Epidermal melanocyte (primary cell): Measurements from ENCODE around the gene OR4E1.
"Not testable (repeated sequence)": the region's sequence is repeated elsewhere in the genome, so short reads cannot be mapped to it uniquely, and the experiment has no call there.

ENCODE experiments used
- DNase-seq: peaks from one replicate; pipeline ENCODE4 v3.0.0; 2011; ENCODE audit warnings: low spot score; ENCODE audit not compliant: insufficient read length

OR4E1 gene

DNA sequence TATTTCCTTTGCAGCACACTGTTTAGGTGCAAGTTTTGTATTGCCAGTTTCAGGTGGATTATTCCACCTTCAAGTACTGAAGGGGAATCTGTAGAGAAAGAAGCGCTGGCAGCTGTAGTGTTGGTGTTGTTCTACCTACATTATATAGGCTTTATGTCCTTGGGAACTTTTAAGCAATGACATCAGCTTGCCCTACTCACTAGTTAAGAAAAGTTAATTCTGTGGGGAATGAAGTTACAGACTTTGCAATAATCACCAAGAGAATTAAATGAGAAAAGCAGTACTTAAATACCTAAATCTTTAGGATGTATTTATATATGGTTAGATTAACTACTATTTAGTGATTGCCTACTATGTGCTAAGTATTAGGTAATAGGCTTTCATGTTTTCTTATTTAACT, at the start of gene OR4E1:
Gene OR4E1 (minus strand): TSS at position 101 of the 400 bp plus-strand sequence. CDS start 2,883 bp downstream, outside the sequence.
- DNase-seq: no peak

DNA sequence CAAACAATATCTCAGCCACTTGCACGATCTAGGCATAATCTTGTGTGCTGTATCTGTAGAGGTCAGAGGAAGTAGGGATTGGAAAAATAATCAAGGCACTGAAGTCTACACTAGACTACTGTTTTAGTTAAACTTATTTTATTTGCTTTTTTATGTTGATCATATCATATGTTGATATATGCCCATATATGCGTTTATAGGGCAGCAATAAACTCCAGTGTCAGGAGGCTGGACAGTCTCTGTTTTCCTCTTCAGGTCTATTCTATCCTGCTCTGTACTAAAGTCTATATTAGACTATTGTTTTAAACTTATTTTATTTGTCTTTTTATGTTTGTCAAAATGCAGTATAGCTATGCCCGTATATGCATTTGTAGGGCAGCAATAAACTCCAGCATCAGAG, 47.9 kb upstream of the OR4E1 start:
- no peak for DNase-seq

- no peak for DNase-seq
These were observed 46.2 kb upstream of the OR4E1 start for GRCh38 chr14:21719841-21720240.

DNA sequence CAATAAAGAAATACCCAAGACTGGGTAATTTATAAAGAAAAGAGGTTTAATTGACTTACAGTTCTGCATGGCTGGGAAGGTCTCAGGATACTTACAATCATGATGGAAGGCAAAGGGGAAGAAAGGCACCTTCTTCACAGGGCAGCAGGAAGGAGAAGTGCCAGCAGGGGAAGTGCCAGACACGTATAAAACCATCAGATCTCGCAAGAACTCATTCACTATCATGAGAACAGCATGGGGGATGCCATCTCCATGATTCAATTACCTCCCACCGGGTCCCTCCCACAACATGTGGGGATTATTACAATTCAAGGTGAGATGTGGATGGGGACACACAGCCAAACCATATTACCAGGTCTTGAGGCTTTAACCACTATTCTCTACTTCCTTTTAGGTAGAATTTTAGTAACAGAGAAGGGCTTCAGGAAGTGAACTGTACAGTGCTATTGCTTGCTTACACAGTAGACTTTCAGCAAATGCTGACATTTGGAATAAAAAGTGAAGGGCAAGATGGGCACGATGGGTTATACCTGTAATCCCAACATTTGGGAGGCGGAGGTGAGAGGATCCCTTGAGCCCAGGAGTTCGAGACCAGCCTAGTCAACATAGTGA, 40.8 kb upstream of the OR4E1 start:
- no peak for DNase-seq

DNA sequence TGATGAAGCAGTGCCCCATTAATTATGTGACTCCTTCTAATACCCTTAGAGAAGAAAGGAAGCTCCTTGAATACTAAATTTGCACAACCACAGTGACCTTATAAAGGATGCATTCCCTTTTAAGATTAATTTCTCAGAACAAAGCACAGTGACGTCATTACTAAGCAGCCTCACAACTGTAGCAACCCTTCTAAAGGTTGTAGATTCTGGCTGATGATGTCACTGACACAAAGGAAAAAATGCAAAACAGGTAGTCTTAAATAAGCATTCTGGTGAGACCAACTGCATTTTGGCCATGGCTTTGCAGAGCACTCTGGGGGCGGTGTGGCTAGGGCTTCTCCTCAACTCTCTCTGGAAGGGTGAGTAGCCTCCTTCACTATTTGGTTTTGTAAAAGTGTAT, 38.4 kb upstream of the OR4E1 start:
- DNase-seq: no peak

- DNase-seq: peak; percentile 32
These were observed 37.8 kb upstream of the OR4E1 start for GRCh38 chr14:21711360-21711961.

DNA sequence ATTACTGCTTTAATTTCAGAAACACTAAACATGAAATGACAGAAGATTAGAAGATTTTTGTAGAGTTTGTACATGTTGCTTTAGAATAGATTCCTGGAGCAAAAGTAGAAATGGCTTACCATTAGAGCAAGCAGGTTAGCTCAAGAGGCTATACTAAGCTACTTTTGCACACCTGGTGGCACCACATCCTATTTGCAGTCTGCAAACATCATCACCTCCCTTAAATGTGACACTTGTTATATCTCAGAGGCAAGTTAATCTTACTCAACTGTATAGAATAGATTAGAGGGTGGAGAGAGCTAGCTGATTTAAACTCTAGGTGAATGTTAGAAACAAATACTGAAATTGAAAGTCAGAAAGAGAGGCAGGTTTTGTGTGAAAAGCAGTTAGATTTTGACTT, 30.7 kb upstream of the OR4E1 start:
- no peak for DNase-seq

- no peak for DNase-seq
These were observed 30.0 kb upstream of the OR4E1 start for GRCh38 chr14:21703357-21704326.

DNA sequence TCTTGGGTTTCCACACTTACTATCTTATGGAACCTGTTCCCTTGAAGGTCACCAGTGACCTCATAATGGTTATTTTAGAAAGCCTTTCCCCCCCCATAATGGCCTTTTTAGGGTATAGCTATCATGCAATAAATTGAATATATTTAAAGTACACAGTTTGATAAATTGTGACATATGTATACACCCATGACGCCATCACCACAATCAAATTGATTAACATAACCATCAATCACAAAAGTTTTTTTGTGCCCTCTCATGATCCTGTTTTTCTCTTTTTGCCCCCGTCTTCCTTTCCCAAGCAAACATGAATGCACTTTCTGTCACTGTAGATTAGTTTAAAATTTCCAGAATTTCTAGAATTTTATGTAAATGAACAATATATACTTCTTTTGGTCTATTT, 28.7 kb upstream of the OR4E1 start:
- no peak for DNase-seq

DNA sequence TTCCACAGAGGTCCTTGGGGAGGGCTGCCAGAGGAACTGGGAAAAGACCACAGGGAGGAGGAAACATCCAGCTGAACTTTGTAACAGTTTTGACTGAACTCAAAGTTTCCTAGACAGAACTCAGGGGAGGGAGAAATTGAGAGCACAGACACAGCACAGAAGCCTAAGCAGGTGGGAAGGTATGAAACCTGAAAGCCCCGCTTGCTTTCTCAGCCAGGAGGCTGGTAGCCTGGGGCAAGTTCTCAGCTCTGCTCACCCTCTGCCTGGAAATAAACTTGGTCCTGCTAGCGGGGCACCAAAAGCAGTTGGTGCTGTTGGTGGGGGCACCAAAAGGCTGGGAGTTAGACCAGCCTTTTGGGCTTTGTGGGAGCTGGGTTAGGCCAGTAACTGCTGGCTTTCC, 25.9 kb upstream of the OR4E1 start:
- DNase-seq: no peak

GRCh38 chr14:21698538-21698937, 24.9 kb upstream of the OR4E1 start:
- DNase-seq: not testable (repeated sequence)

DNA sequence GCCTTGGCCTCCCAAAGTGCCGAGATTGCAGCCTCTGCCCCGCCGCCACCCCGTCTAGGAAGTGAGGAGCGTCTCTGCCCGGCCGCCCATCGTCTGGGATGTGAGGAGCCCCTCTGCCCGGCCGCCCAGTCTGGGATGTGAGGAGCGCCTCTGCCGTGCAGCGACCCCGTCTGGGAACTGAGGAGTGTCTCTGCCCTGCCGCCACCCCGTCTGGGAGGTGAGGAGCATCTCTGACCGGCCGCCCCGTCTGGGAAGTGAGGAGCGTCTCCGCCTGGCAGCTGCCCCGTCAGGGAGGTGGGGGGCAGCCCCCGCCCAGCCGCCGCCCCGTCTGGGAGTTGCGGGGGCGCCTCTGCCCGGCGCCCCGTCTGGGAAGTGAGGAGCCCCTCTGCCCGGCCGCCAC, 24.0 kb upstream of the OR4E1 start:
- DNase-seq: not testable (repeated sequence)

DNA sequence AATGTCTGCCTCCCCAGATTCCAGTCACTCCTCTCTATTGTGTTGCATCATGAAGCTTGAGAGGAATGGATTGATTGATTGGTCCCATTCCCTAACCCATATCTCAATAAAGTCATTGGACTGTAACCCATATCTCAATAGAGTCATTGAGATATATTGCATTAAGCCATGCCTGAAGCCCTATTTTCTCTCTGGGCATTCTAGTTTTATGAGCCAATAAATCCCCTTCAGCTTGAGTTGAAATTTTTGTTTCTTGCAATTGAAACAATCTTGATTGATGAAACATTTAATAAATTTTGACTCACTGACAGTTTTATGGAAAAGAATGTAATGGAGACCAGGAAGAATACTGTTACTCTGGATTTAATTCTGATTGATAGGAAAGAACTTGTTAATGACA, 20.8 kb upstream of the OR4E1 start:
- DNase-seq: no peak

DNA sequence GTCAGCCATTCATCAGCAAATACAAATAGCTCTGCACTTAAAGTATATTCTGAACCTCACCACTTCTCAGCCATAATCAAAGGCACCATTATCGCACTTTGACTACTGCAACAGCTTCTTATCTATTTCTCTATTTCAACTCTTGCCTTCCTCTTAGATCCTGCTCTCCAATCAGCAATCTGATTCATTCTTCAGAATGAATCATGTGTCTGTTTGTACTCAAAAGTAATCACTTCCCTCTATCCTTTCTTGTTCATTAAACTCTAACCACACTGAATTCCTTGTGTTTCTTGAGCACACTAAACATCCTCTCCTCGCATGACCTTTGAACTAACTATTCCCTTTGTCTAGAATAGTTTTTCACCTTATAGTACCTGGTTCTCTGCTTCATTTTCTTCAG, 12.8 kb upstream of the OR4E1 start:
- no peak for DNase-seq

GRCh38 chr14:21680072-21680471, 6.5 kb upstream of the OR4E1 start:
- DNase-seq: no peak

- DNase-seq: no peak
These were observed 1.9 kb upstream of the OR4E1 start for GRCh38 chr14:21675566-21675965.

DNA sequence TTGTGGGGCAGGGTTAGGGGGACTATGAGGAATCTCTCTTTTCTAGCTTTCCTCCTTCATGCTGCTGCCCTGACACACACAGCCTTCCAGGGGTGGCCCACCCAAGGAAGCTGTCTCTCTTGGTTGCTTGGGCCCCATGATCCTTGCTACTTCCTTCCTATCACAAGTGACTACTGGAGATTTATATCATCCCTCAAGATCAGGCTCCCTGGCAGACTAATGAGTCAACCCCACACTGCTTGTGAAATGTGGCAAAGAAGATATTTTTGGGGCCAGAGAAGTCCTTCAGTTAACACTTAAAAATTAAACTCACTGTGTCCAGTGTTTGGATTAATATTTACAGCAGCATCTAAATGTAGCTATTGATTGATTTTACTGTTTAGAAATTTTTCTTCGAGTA, 1.5 kb downstream of the OR4E1 start:
- DNase-seq: no peak

DNA sequence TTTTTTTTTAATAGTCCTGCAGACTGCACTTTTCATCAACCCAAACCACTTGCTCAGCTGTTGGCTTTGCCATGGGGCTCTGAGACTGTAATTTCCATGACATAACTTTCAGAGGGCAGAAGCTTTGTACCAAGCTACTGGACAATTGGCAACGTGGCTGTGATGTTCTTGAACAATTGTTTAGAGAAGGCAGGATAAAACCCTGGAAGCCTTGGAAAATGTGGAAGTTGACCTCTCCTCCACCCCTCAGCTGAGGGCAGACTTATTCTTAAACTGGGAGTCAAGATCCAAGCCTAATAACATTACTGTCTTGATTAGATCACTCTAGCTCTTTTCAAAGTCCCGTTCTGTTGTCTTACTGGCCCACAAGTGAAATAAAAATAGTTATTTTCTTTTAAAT, 2.2 kb downstream of the OR4E1 start:
- no peak for DNase-seq

DNA sequence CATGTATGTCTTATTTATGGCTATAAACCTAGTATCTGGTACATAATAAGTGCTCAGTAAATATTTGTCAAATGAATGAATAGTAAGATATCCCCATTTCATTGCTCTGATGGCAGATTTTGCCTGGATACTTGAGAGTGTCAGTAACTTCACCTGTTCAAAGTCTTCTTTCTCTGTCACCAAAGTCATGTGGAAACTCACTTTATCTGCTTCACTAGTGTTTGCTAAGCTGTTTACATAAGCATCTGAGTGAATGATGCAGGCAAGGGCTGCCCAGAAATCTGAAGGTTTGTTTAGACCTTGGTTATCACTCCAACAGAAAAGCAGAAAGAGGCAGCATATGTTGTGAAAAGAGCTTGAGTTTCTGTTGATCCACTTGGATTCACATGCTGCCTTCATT, 4.3 kb downstream of the OR4E1 start:
- no peak for DNase-seq

DNA sequence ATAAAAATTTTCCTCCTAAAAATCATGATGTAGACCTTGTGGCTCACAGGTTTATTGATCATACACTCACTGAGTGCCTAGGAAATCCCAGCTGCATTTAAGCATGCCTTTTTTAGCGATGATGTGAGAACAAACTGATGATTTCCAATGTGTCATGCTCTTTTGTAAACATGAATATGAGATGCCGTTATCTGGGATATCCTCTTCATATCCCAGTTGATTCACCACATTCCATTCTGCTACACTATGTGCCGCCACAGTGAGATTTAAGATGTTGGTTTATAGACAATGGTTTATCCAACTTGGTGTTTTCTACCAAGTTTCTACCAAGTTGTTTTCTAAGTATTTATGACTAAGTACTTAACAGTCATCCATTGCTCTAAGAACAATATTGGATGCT, 5.2 kb downstream of the OR4E1 start:
- no peak for DNase-seq

- DNase-seq: no peak
These were observed 16.6 kb downstream of the OR4E1 start for GRCh38 chr14:21656980-21657379.

DNA sequence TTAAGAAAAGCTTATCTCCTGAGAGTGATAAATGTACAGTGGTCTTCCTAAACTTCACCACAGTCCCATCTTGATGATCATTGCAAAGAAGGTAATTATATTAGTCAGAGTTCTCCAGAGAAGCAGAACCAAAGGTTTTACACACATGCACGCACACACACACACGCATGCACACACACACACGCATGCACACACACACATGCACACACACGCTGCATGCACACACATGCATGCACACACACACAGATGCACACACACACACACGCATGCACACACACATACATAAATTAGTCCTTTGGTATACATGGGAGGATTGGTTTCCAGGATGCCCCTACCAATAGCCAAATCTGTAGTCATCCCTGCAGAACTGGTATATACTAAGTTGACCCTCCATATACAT, 19.4 kb downstream of the OR4E1 start:
- DNase-seq: no peak
